Upper lobe of left lung (tissue), 4 donors: ENCODE data around the gene TEDC2.

Experiments
- EP300 ChIP-seq, 4 donors: sonication (generic); formaldehyde crosslinking; IDR thresholded peaks; one replicate each; pipeline ENCODE4 v1.5.1; 2017; ENCODE audit warnings: antibody characterized with exemption in 4 of 4, control low read depth in 2 of 4
- POLR2A ChIP-seq, 4 donors: fragments of 450-650 bp; IDR thresholded peaks; one replicate each; pipeline ENCODE4 v1.5.1; 2016 to 2017; ENCODE audit warnings: antibody characterized with exemption in 4 of 4, mild to moderate bottlenecking in 2 of 4
- POLR2AphosphoS5 ChIP-seq, 2 donors: sonication (generic); formaldehyde crosslinking; IDR thresholded peaks; one replicate each; pipeline ENCODE4 v1.5.1; 2017; ENCODE audit warnings: antibody characterized with exemption in 2 of 2
- TF ChIP-seq, protein P1 (sequence below), 6 experiments: fragments of 450-650 bp in 4 of 6; fragments of 200-600 bp in 2 of 6; sonication (generic) in 2 of 6; IDR thresholded peaks; one replicate each; pipeline ENCODE4 v1.5.1; 2016 to 2019; ENCODE audit warnings: antibody characterized with exemption in 6 of 6

DNA sequence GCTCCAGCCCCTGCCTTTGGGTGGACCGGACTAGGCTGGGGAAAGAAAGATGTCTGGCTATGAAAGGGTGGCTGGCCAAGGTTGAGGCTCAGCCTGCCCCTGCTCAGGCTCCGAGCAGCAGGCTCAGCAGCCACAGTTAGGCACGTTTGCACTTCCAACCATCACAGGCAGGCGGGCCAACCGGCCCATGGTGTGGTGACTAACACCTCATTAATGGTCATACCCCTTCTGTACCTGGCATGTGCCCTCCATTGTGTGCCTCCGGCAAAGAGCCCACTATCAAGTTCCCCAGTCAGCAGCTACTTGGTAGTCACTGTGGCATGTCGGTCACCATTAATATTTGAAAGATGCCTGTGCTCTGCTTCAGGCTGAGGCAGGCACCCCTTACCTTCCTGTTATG, 21.8 kb downstream of the TEDC2 start:
- TF ChIP-seq POLR2A (IDR thresholded peaks at IDR 0.05) (no peak), POLR2AphosphoS5 (IDR thresholded peaks at IDR 0.05) (no peak), EP300 (IDR thresholded peaks at IDR 0.05) (no peak)
- TF ChIP-seq, protein P1, sequence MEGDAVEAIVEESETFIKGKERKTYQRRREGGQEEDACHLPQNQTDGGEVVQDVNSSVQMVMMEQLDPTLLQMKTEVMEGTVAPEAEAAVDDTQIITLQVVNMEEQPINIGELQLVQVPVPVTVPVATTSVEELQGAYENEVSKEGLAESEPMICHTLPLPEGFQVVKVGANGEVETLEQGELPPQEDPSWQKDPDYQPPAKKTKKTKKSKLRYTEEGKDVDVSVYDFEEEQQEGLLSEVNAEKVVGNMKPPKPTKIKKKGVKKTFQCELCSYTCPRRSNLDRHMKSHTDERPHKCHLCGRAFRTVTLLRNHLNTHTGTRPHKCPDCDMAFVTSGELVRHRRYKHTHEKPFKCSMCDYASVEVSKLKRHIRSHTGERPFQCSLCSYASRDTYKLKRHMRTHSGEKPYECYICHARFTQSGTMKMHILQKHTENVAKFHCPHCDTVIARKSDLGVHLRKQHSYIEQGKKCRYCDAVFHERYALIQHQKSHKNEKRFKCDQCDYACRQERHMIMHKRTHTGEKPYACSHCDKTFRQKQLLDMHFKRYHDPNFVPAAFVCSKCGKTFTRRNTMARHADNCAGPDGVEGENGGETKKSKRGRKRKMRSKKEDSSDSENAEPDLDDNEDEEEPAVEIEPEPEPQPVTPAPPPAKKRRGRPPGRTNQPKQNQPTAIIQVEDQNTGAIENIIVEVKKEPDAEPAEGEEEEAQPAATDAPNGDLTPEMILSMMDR (IDR thresholded peaks at IDR 0.05): no peak
